Heart left ventricle (tissue), 16 donors: ENCODE measurements around the gene APOBEC3H. TPM values are rescaled to one million over a fixed set of nuclear protein-coding genes. Genes with fewer than 3 reads are reported as not detected.

Source experiments
- ATAC-seq, 4 donors: fragments of 200-7000 bp; cut with Tn5 transposase; one replicate each; pipeline ENCODE4 v1.9.1; 2020 to 2022; ENCODE audit warnings: moderate library complexity in 4 of 4, mild to moderate bottlenecking in 3 of 4, moderate number of reproducible peaks in 1 of 4
- DNase-seq, 5 donors: peaks; one replicate each; pipeline ENCODE4 v3.0.0-alpha.2; 2020
- H3K27ac ChIP-seq, 12 donors: fragments of 200-600 bp; sonication (generic) in 4 of 12; one replicate each; pipeline versions ENCODE4 v1.5.0 to v1.8.0; 2016 to 2022; ENCODE audit warnings: mild to moderate bottlenecking in 2 of 12
- H3K27me3 ChIP-seq, 9 donors: fragments of 200-600 bp; sonication (generic) in 2 of 9; one replicate each; pipeline versions ENCODE4 v1.5.1 to v1.8.0; 2016 to 2022; ENCODE audit warnings: mild to moderate bottlenecking in 3 of 9
- H3K36me3 ChIP-seq, 9 donors: fragments of 200-600 bp; sonication (generic) in 2 of 9; one replicate each; pipeline versions ENCODE4 v1.5.0 to v1.8.0; 2018 to 2022; ENCODE audit warnings: mild to moderate bottlenecking in 2 of 9
- H3K4me1 ChIP-seq, 12 donors: fragments of 200-600 bp; sonication (generic) in 4 of 12; one replicate each; pipeline versions ENCODE4 v1.5.0 to v1.8.0; 2016 to 2022; ENCODE audit warnings: mild to moderate bottlenecking in 3 of 12
- H3K4me3 ChIP-seq, 12 donors: fragments of 200-600 bp; sonication (generic) in 4 of 12; one replicate each; pipeline versions ENCODE4 v1.5.0 to v1.8.0; 2017 to 2022; ENCODE audit warnings: mild to moderate bottlenecking in 9 of 12, moderate library complexity in 4 of 12
- H3K9me3 ChIP-seq, 12 donors: fragments of 200-600 bp; sonication (generic) in 4 of 12; one replicate each; pipeline versions ENCODE4 v1.5.0 to v1.8.0; 2016 to 2022; ENCODE audit warnings: mild to moderate bottlenecking in 1 of 12
- POLR2A ChIP-seq, 2 donors: fragments of 450-650 bp; IDR thresholded peaks; one replicate each; pipeline ENCODE4 v1.6.1; 2017; ENCODE audit warnings: antibody characterized with exemption in 2 of 2, mild to moderate bottlenecking in 2 of 2, moderate library complexity in 2 of 2
- WGBS, 4 donors: extraction: QIAGEN DNeasy Blood & Tissue Kit in 2 of 4; methylation state at CpG; one replicate each; pipeline versions ENCODE4 v1.1.5 to v1.1.7; 2013 to 2018; 5-methylcytosine and 5-hydroxymethylcytosine counted together
- intact Hi-C, 10 donors: fragments of 100-400 bp; cut with DNase I; formaldehyde crosslinking; loops; one replicate each; pipeline versions ENCODE4 v1.11.1 to v1.14.2; 2022
- polyA plus RNA-seq, 2 donors: library from polyadenylated mRNA; stranded (reverse); fragments of 200-250 nt; gene quantifications; one replicate each; pipeline ENCODE4 v1.2.3, GENCODE V29; 2013
- total RNA-seq, 9 donors: library from RNA; depleted of rRNA in 2 of 9; stranded (reverse); fragments of >200 nt in 2 of 9; fragmentation: NEBNext Ultra II Directional in 3 of 9; extraction: Animal tissue kit (Norgen Biotek cat#: 25700) in 3 of 9; gene quantifications; one replicate each; pipeline versions ENCODE4 v1.1.0 to v1.2.4, GENCODE V29; 2016 to 2023
- TF ChIP-seq, protein P1 (sequence below), 12 donors: fragments of 200-600 bp; sonication (generic) in 4 of 12; IDR thresholded peaks; one replicate each; pipeline versions ENCODE4 v1.5.0 to v1.8.0; 2018 to 2022; ENCODE audit warnings: antibody characterized with exemption in 12 of 12, mild to moderate bottlenecking in 5 of 12
- donor health status: ischemic (EF 13 %, LVEDD 7.1; RV severe dilation, severe dysfunction).
- donor health status: healthy with polysubstance abuse.
- donor health status: DM: no; HTN: yes; CAD: no.
- donor health status: DM: no; HTN: no; CAD: no.
- donor health status: ischemic (EF 25% LVEDD 6.9; RV normal size, moderate dysfunction).
- donor health status: ischemic (EF 25% LVEDD 5.7; RV mildly dilated, moderate dysfunction).
- donor health status: healthy.
- donor health status: DM: yes; HTN: yes; CAD: no.
- donor health status: ischemic (EF 35%, LVEDD 5.7; RV mildly dilated, moderate dysfunction).
- donor health status: nonischemic (EF 11% LVEDD 7.7; RV severe dilation, severe dysfunction).
- donor health status: DM: yes; HTN: yes; CAD: no.
- donor health status: PGD.
- donor health status: ischemic (EF 29% LVEDD 5.4; RV normal size, mild dysfunction).
- donor health status: nonischemic (EF 23%, LVEDD 6.1; RV moderate dilation, normal function).

Gene APOBEC3H
- total and polyA plus RNA-seq, 11 donors: 0.21 to 1.7 (median 0.60) TPM; not detected in 6

DNA sequence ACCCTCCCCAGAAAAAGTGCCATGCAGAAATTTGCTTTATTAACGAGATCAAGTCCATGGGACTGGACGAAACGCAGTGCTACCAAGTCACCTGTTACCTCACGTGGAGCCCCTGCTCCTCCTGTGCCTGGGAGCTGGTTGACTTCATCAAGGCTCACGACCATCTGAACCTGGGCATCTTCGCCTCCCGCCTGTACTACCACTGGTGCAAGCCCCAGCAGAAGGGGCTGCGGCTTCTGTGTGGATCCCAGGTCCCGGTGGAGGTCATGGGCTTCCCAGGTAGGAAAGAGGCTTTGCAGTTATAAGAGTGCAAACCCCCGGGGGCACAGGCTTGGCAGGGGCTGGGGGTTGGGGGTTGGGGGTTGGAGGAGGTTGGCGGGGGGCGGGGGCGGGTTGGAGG, 4.2 kb downstream of the APOBEC3H start:
- intact Hi-C loops: no loop called here
- ATAC-seq (no peak), DNase-seq (no peak)
- no peak overlapping the region for H3K4me3 ChIP-seq
- peaks cover 0 to 6% (median 0%) of the 10 kb centered on the region in 9 donors for H3K27me3 ChIP-seq
- H3K9me3 ChIP-seq: no peaks in the 10 kb centered on the region
- no peak overlapping the region for H3K27ac ChIP-seq
- H3K4me1 ChIP-seq: peaks cover 0 to 33% (median 2%) of the 10 kb centered on the region in 12 donors
- WGBS, 4 donors: 69 to 72% (median 71%) methylated on average over 10 to 12 of the region's 13 CpGs
- TF ChIP-seq, protein P1, sequence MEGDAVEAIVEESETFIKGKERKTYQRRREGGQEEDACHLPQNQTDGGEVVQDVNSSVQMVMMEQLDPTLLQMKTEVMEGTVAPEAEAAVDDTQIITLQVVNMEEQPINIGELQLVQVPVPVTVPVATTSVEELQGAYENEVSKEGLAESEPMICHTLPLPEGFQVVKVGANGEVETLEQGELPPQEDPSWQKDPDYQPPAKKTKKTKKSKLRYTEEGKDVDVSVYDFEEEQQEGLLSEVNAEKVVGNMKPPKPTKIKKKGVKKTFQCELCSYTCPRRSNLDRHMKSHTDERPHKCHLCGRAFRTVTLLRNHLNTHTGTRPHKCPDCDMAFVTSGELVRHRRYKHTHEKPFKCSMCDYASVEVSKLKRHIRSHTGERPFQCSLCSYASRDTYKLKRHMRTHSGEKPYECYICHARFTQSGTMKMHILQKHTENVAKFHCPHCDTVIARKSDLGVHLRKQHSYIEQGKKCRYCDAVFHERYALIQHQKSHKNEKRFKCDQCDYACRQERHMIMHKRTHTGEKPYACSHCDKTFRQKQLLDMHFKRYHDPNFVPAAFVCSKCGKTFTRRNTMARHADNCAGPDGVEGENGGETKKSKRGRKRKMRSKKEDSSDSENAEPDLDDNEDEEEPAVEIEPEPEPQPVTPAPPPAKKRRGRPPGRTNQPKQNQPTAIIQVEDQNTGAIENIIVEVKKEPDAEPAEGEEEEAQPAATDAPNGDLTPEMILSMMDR (IDR thresholded peaks at IDR 0.05): no peak
- no peak for TF ChIP-seq POLR2A (IDR thresholded peaks at IDR 0.05)
- H3K36me3 ChIP-seq: no peaks in the 10 kb centered on the region

DNA sequence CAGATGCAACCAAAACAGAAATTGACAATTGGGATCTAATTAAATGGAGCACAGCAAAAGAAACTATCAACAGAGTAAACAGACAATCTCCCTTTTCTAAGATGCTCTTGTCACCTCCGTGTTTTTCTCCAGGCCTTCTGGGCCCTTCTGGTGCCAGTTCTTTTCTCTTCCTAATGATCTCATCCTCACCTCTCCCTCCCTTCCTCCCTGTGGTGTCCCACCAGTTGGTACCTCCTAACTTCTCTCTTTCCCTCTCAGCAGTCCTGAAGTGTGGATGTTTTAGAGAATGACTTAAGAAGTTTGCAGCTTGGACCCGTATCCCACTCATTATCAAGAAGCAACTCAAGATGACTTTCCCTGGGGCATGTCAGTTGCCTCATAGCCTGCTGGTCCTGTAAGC, 6.4 kb downstream of the APOBEC3H start:
- intact Hi-C loops: no loop called here
- no peak overlapping the region for H3K27ac ChIP-seq
- peaks cover 0 to 12% (median 0%) of the 10 kb centered on the region in 12 donors for H3K4me1 ChIP-seq
- TF ChIP-seq, protein P1 (IDR thresholded peaks at IDR 0.05): no peak
- no peak for TF ChIP-seq POLR2A (IDR thresholded peaks at IDR 0.05)
- ATAC-seq (no peak), DNase-seq (no peak)
- peaks cover 0 to 6% (median 0%) of the 10 kb centered on the region in 9 donors for H3K27me3 ChIP-seq
- H3K36me3 ChIP-seq: no peaks in the 10 kb centered on the region
- H3K9me3 ChIP-seq: no peaks in the 10 kb centered on the region
- no peak overlapping the region for H3K4me3 ChIP-seq
- WGBS, 4 donors: 58 to 68% (median 63%) methylated on average over 2 of the region's 2 CpGs

DNA sequence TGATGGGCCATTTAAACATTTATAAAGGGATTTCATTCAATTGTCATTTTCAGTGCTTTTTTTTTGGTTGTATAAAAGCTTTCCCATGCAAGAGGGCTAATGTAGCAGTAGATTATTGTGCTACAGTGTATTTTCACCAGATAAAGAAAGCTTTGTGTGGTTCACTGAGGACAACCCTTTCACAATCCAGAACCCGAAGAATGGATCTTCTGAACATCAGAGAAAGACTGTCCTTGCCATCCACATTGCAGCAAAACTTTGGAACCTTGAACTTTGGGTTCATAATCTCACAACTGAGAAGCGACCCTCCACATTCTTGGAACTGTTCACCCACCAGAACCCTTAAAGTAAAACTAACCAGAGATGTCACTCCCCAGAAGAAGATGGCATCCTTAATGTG, 9.3 kb downstream of the APOBEC3H start:
- no peak for ATAC-seq
- no peaks in the 10 kb centered on the region for H3K36me3 ChIP-seq

DNA sequence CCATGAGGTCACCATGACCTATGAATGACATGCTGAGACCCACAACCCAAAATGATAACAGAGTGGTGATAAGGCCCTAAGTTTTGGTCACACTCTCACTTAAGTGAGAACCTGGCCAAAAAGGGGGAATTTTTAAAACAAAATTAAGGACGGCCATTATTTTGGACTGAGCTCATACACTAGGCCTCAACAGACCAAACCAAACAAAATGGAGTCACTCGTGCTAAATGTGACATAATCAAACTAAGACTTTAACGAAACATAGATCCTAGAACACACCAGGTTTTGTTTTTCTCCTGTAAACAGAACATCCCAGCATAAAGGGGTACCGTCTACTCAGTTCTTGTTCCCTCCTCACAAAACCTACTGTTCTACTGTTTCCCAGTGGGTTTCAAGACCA, 11.4 kb downstream of the APOBEC3H start:
- no peaks in the 10 kb centered on the region for H3K4me1 ChIP-seq
- ATAC-seq: no peak
- intact Hi-C loops: no loop called here
- H3K27me3 ChIP-seq: peaks cover 0 to 6% (median 0%) of the 10 kb centered on the region in 9 donors
- no peaks in the 10 kb centered on the region for H3K9me3 ChIP-seq
- no peak overlapping the region for H3K27ac ChIP-seq
- no peak for TF ChIP-seq POLR2A (IDR thresholded peaks at IDR 0.05)
- TF ChIP-seq, protein P1 (IDR thresholded peaks at IDR 0.05): no peak
- H3K4me3 ChIP-seq: no peak overlapping the region
- 90 to 93% (median 92%) methylated on average over 4 of the region's 4 CpGs for WGBS, 4 donors
- no peak for DNase-seq
- H3K36me3 ChIP-seq: no peaks in the 10 kb centered on the region

More for the DNA sequence above, 9.3 kb downstream of the APOBEC3H start:
- TF ChIP-seq POLR2A (IDR thresholded peaks at IDR 0.05): no peak
- TF ChIP-seq, protein P1 (IDR thresholded peaks at IDR 0.05): no peak
- no peaks in the 10 kb centered on the region for H3K4me1 ChIP-seq
- no peak overlapping the region for H3K27ac ChIP-seq
- intact Hi-C loops: no loop called here
- no peaks in the 10 kb centered on the region for H3K9me3 ChIP-seq
- H3K27me3 ChIP-seq: peaks cover 0 to 6% (median 0%) of the 10 kb centered on the region in 9 donors
- DNase-seq: no peak
- H3K4me3 ChIP-seq: no peak overlapping the region
- WGBS, 4 donors: 66 to 90% (median 80%) methylated on average over 2 of the region's 2 CpGs
